Mesendoderm (in vitro differentiated cells): Measurements from ENCODE around the gene ADH1C.

Source experiments
- DNase-seq: peaks from one replicate; pipeline ENCODE4 v3.0.0; 2013
- H2AK5ac ChIP-seq: 2 replicates; pipeline ENCODE4 v1.6.1; 2013; ENCODE audit warnings: low read length, inconsistent platforms
- H2BK120ac ChIP-seq: 2 replicates; pipeline ENCODE4 v1.6.1; 2013; ENCODE audit warnings: low read depth, mild to moderate bottlenecking, low read length, moderate library complexity, mixed read lengths
- H2BK15ac ChIP-seq: replicated peaks from 2 replicates; pipeline ENCODE4 v1.6.1; 2013; ENCODE audit warnings: low read depth, mild to moderate bottlenecking, moderate library complexity
- H2BK5ac ChIP-seq: 2 replicates; pipeline ENCODE4 v1.6.1; 2013; ENCODE audit warnings: low read length, inconsistent platforms
- H3K18ac ChIP-seq: 2 replicates; pipeline ENCODE4 v1.6.1; 2013; ENCODE audit warnings: mild to moderate bottlenecking, low read length, mixed read lengths
- H3K23ac ChIP-seq: one replicate; pipeline ENCODE4 v1.6.1; 2013; ENCODE audit warnings: low read length
- H3K27ac ChIP-seq: 2 replicates; pipeline ENCODE4 v1.5.1; 2013; ENCODE audit warnings: low read depth, mild to moderate bottlenecking, inconsistent platforms, low read length, moderate library complexity
- H3K27me3 ChIP-seq: 2 replicates; pipeline ENCODE4 v1.6.1; 2013; ENCODE audit warnings: low read length, control low read depth, mild to moderate bottlenecking, inconsistent platforms; ENCODE audit not compliant: insufficient read depth, poor library complexity
- H3K36me3 ChIP-seq: 2 replicates; pipeline ENCODE4 v1.6.1; 2013; ENCODE audit warnings: low read length, inconsistent platforms; ENCODE audit not compliant: control insufficient read depth, insufficient read depth
- H3K4ac ChIP-seq: one replicate; pipeline ENCODE4 v1.6.1; 2013; ENCODE audit warnings: low read depth, mild to moderate bottlenecking, low read length, moderate library complexity
- H3K4me1 ChIP-seq: 2 replicates; pipeline ENCODE4 v1.6.1; 2013; ENCODE audit warnings: low read depth, low read length, inconsistent platforms; ENCODE audit not compliant: control insufficient read depth
- H3K4me2 ChIP-seq: 2 replicates; pipeline ENCODE4 v1.6.1; 2013; ENCODE audit warnings: low read length
- H3K4me3 ChIP-seq: 2 replicates; pipeline ENCODE4 v1.5.1; 2013; ENCODE audit warnings: mild to moderate bottlenecking, low read length
- H3K56ac ChIP-seq: one replicate; pipeline ENCODE4 v1.6.1; 2013; ENCODE audit warnings: low read length
- H3K79me1 ChIP-seq: 2 replicates; pipeline ENCODE4 v1.6.1; 2013; ENCODE audit warnings: low read length, inconsistent platforms
- H3K79me2 ChIP-seq: 2 replicates; pipeline ENCODE4 v1.6.1; 2013; ENCODE audit warnings: mild to moderate bottlenecking, low read length; ENCODE audit not compliant: control insufficient read depth, insufficient read depth
- H3K9ac ChIP-seq: 2 replicates; pipeline ENCODE4 v1.6.1; 2013; ENCODE audit warnings: low read length, inconsistent platforms
- H4K5ac ChIP-seq: one replicate; pipeline ENCODE4 v1.6.1; 2013; ENCODE audit warnings: low read length
- H4K8ac ChIP-seq: one replicate; pipeline ENCODE4 v1.6.1; 2013; ENCODE audit warnings: low read depth, mild to moderate bottlenecking, control low read depth, low read length, moderate library complexity
- WGBS: extraction: QIAGEN DNeasy Blood & Tissue Kit; methylation state at CpG from one replicate; pipeline ENCODE4 v1.1.7; 2013; ENCODE audit warnings: low lambda C conversion rate, missing lambda C conversion rate; ENCODE audit not compliant: insufficient coverage; ENCODE audit errors: extremely low coverage; 5-methylcytosine and 5-hydroxymethylcytosine counted together

The ADH1C gene

DNA sequence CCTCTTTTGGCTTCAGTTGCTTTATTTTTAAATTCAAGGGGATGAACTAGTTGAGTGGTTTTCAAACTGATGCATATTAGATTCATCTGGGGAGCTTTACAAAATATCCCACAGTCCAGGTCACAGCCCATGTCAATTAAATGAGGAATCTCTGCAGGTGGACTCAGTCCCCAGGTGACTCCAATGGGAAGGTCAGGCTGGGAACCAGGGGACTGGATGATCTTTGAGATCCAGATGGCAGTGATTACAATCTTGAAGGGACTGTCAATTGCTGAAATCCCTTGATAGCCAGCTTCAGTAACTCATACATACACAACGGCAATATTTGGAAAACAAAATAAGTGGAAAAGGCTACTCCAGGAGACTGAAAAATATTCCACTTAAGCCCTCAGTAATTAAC lies 38.3 kb downstream of the ADH1C start:
- no peak overlapping the region for H4K5ac ChIP-seq
- no peak for DNase-seq
- no peak overlapping the region for H3K56ac ChIP-seq
- H4K8ac ChIP-seq, result no peak overlapping the region
- H3K18ac ChIP-seq, result no peak overlapping the region
- H3K27me3 ChIP-seq, result no peaks in the 10 kb centered on the region
- WGBS, result no CpG with 5 or more reads among the region's 1 CpG
- no peak overlapping the region for H3K9ac ChIP-seq
- no peak overlapping the region for H2BK15ac ChIP-seq
- H2BK120ac ChIP-seq, result no peak overlapping the region
- no peak overlapping the region for H2AK5ac ChIP-seq
- H3K4me3 ChIP-seq, result no peak overlapping the region
- no peak overlapping the region for H3K23ac ChIP-seq
- peaks cover 1% of the 10 kb centered on the region for H3K4me1 ChIP-seq
- no peaks in the 10 kb centered on the region for H3K79me1 ChIP-seq
- H3K4me2 ChIP-seq, result no peak overlapping the region
- no peaks in the 10 kb centered on the region for H3K79me2 ChIP-seq
- no peaks in the 10 kb centered on the region for H3K36me3 ChIP-seq
- no peak overlapping the region for H2BK5ac ChIP-seq
- no peak overlapping the region for H3K27ac ChIP-seq
- no peak overlapping the region for H3K4ac ChIP-seq

DNA sequence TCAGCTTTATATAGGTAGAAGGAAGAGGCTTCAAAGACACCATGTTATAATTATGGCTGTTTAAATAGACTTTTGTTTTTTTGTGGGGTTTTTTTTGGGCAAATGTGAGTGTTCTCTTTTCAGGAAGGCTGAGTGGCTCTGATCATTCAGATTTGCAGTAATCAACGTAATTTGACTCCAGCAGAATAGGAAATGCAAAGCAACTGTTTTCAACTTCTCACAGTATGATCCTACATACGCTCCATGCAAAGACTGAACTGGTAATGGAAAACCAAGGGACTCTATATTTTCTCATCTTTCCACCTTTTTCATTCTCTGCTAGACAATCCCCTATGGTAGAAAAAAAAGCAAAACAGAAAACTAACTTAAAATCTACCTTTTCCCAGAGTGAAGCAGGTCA lies 42.2 kb downstream of the ADH1C start:
- H3K4me1 ChIP-seq, result peaks cover 1% of the 10 kb centered on the region
- no peak for DNase-seq
- H3K4ac ChIP-seq, result no peak overlapping the region
- H3K27me3 ChIP-seq, result no peaks in the 10 kb centered on the region
- H3K4me3 ChIP-seq, result no peak overlapping the region
- H3K56ac ChIP-seq, result no peak overlapping the region
- no peak overlapping the region for H3K18ac ChIP-seq
- H3K4me2 ChIP-seq, result no peak overlapping the region
- no CpG with 5 or more reads among the region's 2 CpGs for WGBS
- no peaks in the 10 kb centered on the region for H3K36me3 ChIP-seq
- no peak overlapping the region for H2BK5ac ChIP-seq
- no peak overlapping the region for H3K23ac ChIP-seq
- H4K8ac ChIP-seq, result no peak overlapping the region
- no peak overlapping the region for H3K27ac ChIP-seq
- no peak overlapping the region for H3K9ac ChIP-seq
- no peak overlapping the region for H2AK5ac ChIP-seq
- H3K79me2 ChIP-seq, result no peaks in the 10 kb centered on the region
- H2BK120ac ChIP-seq, result no peak overlapping the region
- H3K79me1 ChIP-seq, result no peaks in the 10 kb centered on the region
- no peak overlapping the region for H2BK15ac ChIP-seq
- H4K5ac ChIP-seq, result no peak overlapping the region

DNA sequence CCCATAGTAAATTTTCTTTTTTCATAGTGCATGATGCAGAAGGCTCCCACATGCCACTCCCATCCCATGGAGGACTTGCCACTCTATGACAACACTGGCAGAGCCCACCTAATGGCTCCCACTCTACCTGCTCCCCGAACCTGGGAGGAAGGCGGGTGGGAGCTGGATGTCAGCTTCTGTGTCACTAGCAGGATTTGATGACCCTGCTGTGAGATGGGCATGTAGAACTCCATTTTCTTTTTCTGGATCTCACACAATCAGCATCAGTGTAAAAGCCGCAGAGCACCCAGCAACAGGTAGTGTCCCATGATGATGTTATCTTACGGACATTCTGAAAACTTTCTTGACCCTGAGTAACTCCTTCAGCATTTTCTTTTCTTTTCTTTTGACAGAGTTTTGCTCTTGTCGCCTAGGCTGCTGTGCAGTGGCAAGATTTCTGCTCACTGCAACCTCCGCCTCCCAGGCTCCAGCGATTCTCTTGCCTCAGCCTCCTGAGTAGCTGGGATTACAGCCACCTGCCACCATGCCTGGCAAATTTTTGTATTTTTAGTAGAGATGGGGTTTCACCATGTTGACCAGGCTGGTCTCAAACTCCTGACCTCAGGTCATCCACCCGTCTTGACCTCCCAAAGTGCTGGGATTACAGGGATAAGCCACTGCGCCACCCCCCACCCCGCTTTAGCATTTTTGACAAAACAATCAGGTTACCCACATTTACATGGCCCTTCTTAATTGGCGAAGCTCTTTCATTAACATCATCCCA lies 46.7 kb downstream of the ADH1C start:
- Histone ChIP-seq H4K8ac (no peak overlapping the region), H3K4me3 (no peak overlapping the region), H3K36me3 (no peaks in the 10 kb centered on the region), H3K4ac (no peak overlapping the region), H3K9ac (no peak overlapping the region), H3K4me1 (peaks cover 1% of the 10 kb centered on the region), H2BK15ac (no peak overlapping the region), H2BK120ac (no peak overlapping the region), H3K18ac (no peak overlapping the region), H3K23ac (no peak overlapping the region), H4K5ac (no peak overlapping the region), H3K79me2 (no peaks in the 10 kb centered on the region), H2BK5ac (no peak overlapping the region), H3K79me1 (no peaks in the 10 kb centered on the region), H3K27me3 (no peaks in the 10 kb centered on the region), H2AK5ac (no peak overlapping the region), H3K27ac (no peak overlapping the region), H3K56ac (no peak overlapping the region), H3K4me2 (no peak overlapping the region)
- DNase-seq, result no peak
- no CpG with 5 or more reads among the region's 11 CpGs for WGBS

DNA sequence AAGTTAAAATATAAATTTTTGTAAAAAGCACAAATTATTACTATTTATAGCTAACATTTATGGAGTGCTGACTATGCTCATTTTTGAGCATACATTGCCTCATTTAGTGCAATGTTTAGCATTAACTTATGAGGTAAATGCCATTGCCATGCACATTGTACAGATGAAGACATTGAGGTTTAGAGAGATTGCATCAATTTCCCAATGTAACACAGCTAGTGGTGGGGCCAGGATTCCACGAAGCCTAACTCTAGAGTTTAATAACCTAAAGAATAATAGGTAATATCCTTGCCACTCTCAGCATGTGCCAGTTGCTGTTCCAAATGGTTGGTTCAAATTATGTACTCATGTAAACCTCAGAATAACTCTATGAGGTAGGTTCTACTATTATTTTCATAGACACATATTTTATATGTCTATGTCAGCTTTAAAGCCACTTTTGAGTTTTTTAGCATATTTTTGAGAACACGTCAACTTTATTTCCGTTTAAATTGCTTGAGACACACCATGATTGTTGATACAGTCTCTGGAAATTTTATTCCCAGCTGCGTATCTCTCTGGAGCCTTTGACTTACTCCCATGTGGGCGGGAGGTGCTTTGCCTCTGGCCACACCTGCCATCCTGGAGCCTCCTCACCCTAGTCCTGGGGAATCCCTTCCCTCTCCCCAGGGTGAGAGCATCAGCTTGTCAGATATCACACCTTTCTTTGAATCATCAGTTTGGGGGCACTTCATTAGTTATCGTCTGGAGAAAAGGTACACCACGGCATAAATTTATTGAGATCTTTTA lies 51.0 kb downstream of the ADH1C start:
- H3K27me3 ChIP-seq, result no peaks in the 10 kb centered on the region
- no peaks in the 10 kb centered on the region for H3K79me2 ChIP-seq
- no peak overlapping the region for H2AK5ac ChIP-seq
- H4K5ac ChIP-seq, result no peak overlapping the region
- no peak overlapping the region for H3K4me2 ChIP-seq
- DNase-seq, result no peak
- H3K4ac ChIP-seq, result no peak overlapping the region
- no peaks in the 10 kb centered on the region for H3K79me1 ChIP-seq
- no CpG with 5 or more reads among the region's 7 CpGs for WGBS
- H4K8ac ChIP-seq, result no peak overlapping the region
- no peak overlapping the region for H2BK15ac ChIP-seq
- no peak overlapping the region for H3K9ac ChIP-seq
- no peaks in the 10 kb centered on the region for H3K4me1 ChIP-seq
- H3K4me3 ChIP-seq, result no peak overlapping the region
- H3K36me3 ChIP-seq, result no peaks in the 10 kb centered on the region
- H2BK5ac ChIP-seq, result no peak overlapping the region
- H3K18ac ChIP-seq, result no peak overlapping the region
- no peak overlapping the region for H3K56ac ChIP-seq
- H2BK120ac ChIP-seq, result no peak overlapping the region
- no peak overlapping the region for H3K23ac ChIP-seq
- H3K27ac ChIP-seq, result no peak overlapping the region

DNA sequence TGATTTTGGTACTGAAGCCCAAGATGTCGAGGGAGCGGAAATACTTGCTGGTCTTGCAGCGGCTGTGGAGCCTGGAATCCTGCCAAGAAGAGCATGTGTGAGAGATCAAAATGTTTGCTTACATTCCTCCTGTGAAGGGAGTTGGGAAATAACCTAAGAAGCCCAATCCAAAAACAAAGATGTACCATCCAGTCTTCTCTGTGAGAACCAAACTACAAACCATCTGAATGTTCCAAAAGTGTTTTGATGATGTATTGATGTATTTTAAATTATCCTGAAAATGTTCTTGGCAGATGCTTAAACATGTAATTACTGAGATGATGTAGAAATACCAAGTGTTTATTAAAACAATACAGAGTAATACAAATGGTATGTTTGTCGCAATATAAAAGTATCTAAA lies 51.6 kb downstream of the ADH1C start:
- DNase-seq, result no peak
- H2BK5ac ChIP-seq, result no peak overlapping the region
- H3K79me2 ChIP-seq, result no peaks in the 10 kb centered on the region
- no peak overlapping the region for H4K5ac ChIP-seq
- H2AK5ac ChIP-seq, result no peak overlapping the region
- no peak overlapping the region for H3K4ac ChIP-seq
- no CpG with 5 or more reads among the region's 4 CpGs for WGBS
- H3K79me1 ChIP-seq, result no peaks in the 10 kb centered on the region
- H3K27ac ChIP-seq, result no peak overlapping the region
- no peak overlapping the region for H4K8ac ChIP-seq
- H3K56ac ChIP-seq, result no peak overlapping the region
- H3K4me3 ChIP-seq, result no peak overlapping the region
- H3K18ac ChIP-seq, result no peak overlapping the region
- H3K4me1 ChIP-seq, result no peaks in the 10 kb centered on the region
- H3K27me3 ChIP-seq, result no peaks in the 10 kb centered on the region
- no peak overlapping the region for H3K9ac ChIP-seq
- no peak overlapping the region for H2BK120ac ChIP-seq
- H3K23ac ChIP-seq, result no peak overlapping the region
- no peak overlapping the region for H2BK15ac ChIP-seq
- H3K36me3 ChIP-seq, result no peaks in the 10 kb centered on the region
- no peak overlapping the region for H3K4me2 ChIP-seq
